Measurements from ENCODE around the gene ZFAND2A.

Gene ZFAND2A

GRCh38 chr7:1106063-1106792 lies 53.8 kb downstream of the ZFAND2A start:
- DNase-seq (ENCODE audit: low read depth): no peak

- DNase-seq (ENCODE audit: low read depth): no peak
Measured at GRCh38 chr7:1105189-1105588, 54.8 kb downstream of the ZFAND2A start.

- no peak for DNase-seq (ENCODE audit: low read depth)
Measured at GRCh38 chr7:1104516-1105179, 55.3 kb downstream of the ZFAND2A start.

GRCh38 chr7:1103789-1104515 lies 56.0 kb downstream of the ZFAND2A start:
- DNase-seq (ENCODE audit: low read depth): no peak

- DNase-seq (ENCODE audit: low read depth): no peak
Measured at GRCh38 chr7:1103009-1103788, 56.8 kb downstream of the ZFAND2A start.
